ENCODE measurements around the gene ELN. TPM values are rescaled to one million over a fixed set of nuclear protein-coding genes. Genes with fewer than 3 reads are reported as not detected.

Gene ELN
- total and polyA plus RNA-seq, 9 donors, result 60.4 to 217 (median 153) TPM

DNA sequence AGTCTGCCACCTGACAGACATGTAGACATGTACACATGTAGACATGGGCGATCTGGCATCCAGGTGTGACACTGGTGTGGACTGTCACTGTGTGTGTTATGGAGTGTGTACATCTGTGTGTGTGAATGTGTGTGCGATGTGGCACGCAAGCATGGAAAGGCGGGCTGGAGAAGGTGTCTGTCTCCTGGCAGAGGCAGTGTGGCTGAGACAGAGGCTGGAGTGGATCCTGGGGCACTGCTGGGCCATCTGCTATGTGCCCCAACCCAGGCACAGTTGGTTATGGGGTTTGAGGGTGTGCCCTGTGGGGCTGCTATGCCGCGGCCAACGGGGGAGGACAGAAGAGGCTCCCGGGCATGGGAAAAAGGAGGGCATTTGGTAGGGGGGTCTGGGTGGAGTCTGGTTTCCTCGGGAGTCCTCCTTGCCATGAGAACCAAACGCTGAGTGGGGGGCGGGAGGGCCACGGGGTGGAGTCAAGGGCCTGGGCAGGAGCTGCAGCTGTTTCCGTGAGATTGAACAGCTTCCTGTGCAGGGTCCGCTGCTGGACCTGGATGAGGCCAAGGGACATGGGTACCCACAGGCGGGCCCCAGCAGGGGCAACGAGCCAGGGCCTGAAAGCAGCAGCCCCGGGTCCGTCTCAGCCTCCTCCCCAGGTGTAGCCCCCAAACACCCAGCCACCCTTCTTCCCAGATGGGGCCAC is 1.3 kb downstream of the ELN start:
- WGBS (ENCODE audit: insufficient coverage), result 21% methylated on average over 13 of the region's 18 CpGs
- peak; percentile 51 for DNase-seq
- Histone ChIP-seq H3K36me3 (ENCODE audit: control insufficient read depth, insufficient read depth, low read length) (no peaks in the 10 kb centered on the region), H3K9me3 (replicated peaks; ENCODE audit: control insufficient read depth, low read depth, low read length) (no peaks in the 10 kb centered on the region), H3K27me3 (ENCODE audit: control insufficient read depth, insufficient read depth, low read length) (peaks cover 27% of the 10 kb centered on the region), H3K4me3 (ENCODE audit: low read length) (peak overlapping the region; percentile 49), H3K27ac (ENCODE audit: low read length) (peak overlapping the region; percentile 24), H3K4me1 (ENCODE audit: control insufficient read depth, insufficient read depth, low read length) (peaks cover 80% of the 10 kb centered on the region)

DNA sequence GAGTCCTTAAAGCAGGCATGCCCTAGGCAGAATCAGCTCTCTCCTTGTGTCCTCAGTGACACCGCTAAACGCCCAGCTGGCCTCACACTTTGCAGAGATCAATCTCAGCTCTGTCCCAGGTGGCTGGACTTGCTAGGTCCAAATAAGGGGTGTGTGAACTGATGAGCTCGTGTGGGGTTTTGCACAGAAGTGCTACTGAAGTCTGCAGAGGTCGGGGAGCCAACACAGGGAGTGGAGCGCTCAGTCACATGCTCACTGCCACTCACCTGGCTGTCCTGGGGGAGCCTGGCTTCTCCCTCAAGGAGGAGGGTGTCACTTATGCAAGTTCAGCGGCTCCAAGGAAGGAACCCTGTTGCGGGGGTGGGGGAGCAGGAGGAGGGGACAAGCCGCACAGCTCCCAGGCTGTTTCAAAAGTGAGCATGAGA is 2.0 kb downstream of the ELN start:
- no peak overlapping the region for H3K27ac ChIP-seq (ENCODE audit: low read length)
- peaks cover 27% of the 10 kb centered on the region for H3K27me3 ChIP-seq (ENCODE audit: control insufficient read depth, insufficient read depth, low read length)
- H3K36me3 ChIP-seq (ENCODE audit: control insufficient read depth, insufficient read depth, low read length), result peaks cover under 1% of the 10 kb centered on the region
- H3K4me3 ChIP-seq (ENCODE audit: low read length), result peak overlapping the region; percentile 49
- 23% methylated on average over 4 of the region's 8 CpGs for WGBS (ENCODE audit: insufficient coverage)
- H3K9me3 ChIP-seq (replicated peaks; ENCODE audit: control insufficient read depth, low read depth, low read length), result no peaks in the 10 kb centered on the region
- H3K4me1 ChIP-seq (ENCODE audit: control insufficient read depth, insufficient read depth, low read length), result peaks cover 85% of the 10 kb centered on the region
- peak; percentile 49 for DNase-seq

DNA sequence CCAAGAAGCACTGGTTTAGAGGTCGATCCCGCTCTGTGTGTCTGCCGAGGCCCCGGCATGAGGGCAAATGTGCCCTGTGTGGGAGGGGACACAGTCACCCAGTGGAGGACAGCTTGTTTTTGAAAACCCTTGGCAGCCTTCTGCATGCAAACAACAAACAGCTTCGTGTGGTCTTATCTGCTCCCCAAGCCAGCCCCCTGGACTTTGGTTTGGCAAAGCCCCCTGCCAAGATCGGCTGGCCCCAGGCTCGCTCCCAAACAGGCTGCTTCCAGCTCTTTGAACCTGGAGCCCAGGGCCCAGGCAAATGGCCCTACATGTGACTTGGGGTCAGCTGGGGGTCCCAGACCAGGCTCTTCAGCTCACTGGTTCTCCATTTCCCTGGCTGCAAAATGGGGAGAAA is 2.9 kb downstream of the ELN start:
- no peak overlapping the region for H3K4me3 ChIP-seq (ENCODE audit: low read length)

DNA sequence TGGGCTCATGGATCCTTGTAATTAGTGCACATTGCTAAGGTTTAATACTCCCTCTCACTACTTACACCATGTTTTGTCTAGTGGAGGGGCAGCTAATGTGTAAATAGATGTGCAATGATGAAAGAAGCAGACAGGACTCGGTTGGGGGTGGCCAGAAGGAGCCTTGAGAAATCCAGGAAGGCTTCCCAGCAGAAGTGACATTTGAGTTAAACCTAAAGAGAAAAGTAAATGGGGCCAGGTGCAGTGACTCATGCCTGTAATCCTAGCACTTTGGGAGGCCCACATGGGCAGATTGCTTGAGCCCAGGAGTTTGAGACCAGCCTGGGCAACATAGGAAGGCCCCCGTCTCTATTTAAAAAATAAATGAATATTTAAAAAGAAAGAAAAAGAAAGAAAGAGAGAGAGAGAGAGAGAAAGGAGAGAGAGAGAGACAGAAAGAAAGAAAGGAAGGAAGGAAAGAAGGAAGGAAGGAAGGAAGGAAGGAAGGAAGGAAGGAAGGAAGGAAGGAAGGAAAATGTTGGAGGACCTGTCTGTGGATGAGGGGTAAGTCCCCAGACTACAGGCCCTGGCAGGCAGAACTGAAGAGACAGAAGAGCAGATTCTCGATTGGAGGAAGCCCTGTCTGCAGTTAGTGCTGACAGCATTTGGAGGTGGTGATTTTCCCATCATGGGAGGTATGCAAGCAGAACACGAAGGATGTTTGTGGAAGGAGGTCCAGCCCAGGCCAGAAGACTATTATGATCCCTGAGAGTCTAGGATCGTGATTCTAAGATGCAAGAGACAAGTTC is 3.6 kb downstream of the ELN start:
- Histone ChIP-seq H3K4me3 (ENCODE audit: low read length) (no peak overlapping the region), H3K9me3 (replicated peaks; ENCODE audit: control insufficient read depth, low read depth, low read length) (no peaks in the 10 kb centered on the region), H3K27me3 (ENCODE audit: control insufficient read depth, insufficient read depth, low read length) (peaks cover 15% of the 10 kb centered on the region), H3K4me1 (ENCODE audit: control insufficient read depth, insufficient read depth, low read length) (peaks cover 77% of the 10 kb centered on the region), H3K36me3 (ENCODE audit: control insufficient read depth, insufficient read depth, low read length) (peaks cover 13% of the 10 kb centered on the region), H3K27ac (ENCODE audit: low read length) (peak overlapping the region; percentile 62)
- 26% methylated on average over 3 of the region's 5 CpGs for WGBS (ENCODE audit: insufficient coverage)
- DNase-seq, result no peak

More for the DNA sequence above, 2.9 kb downstream of the ELN start:
- Histone ChIP-seq H3K9me3 (replicated peaks; ENCODE audit: control insufficient read depth, low read depth, low read length) (no peaks in the 10 kb centered on the region), H3K27me3 (ENCODE audit: control insufficient read depth, insufficient read depth, low read length) (peaks cover 20% of the 10 kb centered on the region), H3K4me1 (ENCODE audit: control insufficient read depth, insufficient read depth, low read length) (peaks cover 84% of the 10 kb centered on the region), H3K27ac (ENCODE audit: low read length) (no peak overlapping the region), H3K36me3 (ENCODE audit: control insufficient read depth, insufficient read depth, low read length) (peaks cover 6% of the 10 kb centered on the region)
- 50% methylated on average over 5 of the region's 7 CpGs for WGBS (ENCODE audit: insufficient coverage)
- DNase-seq, result no peak

DNA sequence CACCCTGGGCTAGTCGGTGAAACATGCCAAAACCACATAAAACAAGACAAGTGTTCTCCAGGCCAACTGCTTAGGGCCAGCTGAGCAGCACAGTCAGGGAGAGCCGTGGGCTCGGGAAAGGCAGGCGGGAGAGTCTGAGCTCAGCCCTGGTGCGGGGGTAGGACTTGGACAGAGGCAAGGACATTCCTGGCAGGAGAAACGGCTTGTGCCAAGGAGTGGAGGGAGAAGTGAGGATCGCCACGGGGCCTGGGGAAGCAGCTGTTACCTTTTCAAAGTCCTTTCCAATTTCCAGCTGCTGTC is 4.2 kb downstream of the ELN start:
- Histone ChIP-seq H3K4me1 (ENCODE audit: control insufficient read depth, insufficient read depth, low read length) (peaks cover 72% of the 10 kb centered on the region), H3K27ac (ENCODE audit: low read length) (peak overlapping the region; percentile 62), H3K9me3 (replicated peaks; ENCODE audit: control insufficient read depth, low read depth, low read length) (no peaks in the 10 kb centered on the region), H3K27me3 (ENCODE audit: control insufficient read depth, insufficient read depth, low read length) (peaks cover 15% of the 10 kb centered on the region), H3K36me3 (ENCODE audit: control insufficient read depth, insufficient read depth, low read length) (peaks cover 14% of the 10 kb centered on the region), H3K4me3 (ENCODE audit: low read length) (no peak overlapping the region)
- DNase-seq, result peak; percentile 88
- 10% methylated on average over 2 of the region's 8 CpGs for WGBS (ENCODE audit: insufficient coverage)

DNA sequence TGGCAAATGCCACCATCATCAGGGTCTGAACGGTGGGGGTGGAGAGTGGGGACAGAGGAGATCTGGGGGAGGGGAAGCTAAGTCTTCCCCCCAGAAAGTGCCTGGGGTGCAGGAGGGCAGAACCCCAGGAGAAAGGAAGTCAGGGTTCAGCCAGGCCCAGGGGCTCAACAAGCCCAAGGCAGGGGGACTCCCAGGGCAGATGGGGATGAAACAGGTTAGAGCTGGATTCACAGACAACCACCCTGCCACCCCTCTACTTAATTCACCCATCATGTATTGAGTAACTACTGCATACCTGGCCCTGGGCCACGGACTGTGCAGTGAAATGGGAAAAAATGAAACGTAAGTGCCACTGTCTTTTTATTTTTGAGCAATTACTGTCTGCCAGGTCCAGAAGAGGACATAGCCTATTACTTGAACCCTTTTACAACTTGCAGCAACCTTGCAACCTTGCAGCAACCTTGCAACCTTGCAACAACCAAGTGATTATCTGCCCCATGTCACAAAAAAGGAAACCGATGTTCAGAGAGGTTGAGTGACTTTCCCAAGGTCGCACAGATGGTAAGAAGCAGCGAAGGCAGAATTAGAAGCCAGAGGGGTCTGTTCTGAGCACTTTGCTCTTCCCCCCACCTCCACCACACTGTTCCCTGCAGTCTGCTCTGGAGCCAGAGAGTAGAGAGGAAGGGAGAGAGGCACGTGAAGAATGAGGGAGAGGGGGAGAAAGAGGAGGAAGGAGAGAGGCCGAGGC is 4.8 kb downstream of the ELN start:
- H3K4me3 ChIP-seq (ENCODE audit: low read length), result no peak overlapping the region
- 15% methylated on average over 3 of the region's 8 CpGs for WGBS (ENCODE audit: insufficient coverage)
- peaks cover 68% of the 10 kb centered on the region for H3K4me1 ChIP-seq (ENCODE audit: control insufficient read depth, insufficient read depth, low read length)

DNA sequence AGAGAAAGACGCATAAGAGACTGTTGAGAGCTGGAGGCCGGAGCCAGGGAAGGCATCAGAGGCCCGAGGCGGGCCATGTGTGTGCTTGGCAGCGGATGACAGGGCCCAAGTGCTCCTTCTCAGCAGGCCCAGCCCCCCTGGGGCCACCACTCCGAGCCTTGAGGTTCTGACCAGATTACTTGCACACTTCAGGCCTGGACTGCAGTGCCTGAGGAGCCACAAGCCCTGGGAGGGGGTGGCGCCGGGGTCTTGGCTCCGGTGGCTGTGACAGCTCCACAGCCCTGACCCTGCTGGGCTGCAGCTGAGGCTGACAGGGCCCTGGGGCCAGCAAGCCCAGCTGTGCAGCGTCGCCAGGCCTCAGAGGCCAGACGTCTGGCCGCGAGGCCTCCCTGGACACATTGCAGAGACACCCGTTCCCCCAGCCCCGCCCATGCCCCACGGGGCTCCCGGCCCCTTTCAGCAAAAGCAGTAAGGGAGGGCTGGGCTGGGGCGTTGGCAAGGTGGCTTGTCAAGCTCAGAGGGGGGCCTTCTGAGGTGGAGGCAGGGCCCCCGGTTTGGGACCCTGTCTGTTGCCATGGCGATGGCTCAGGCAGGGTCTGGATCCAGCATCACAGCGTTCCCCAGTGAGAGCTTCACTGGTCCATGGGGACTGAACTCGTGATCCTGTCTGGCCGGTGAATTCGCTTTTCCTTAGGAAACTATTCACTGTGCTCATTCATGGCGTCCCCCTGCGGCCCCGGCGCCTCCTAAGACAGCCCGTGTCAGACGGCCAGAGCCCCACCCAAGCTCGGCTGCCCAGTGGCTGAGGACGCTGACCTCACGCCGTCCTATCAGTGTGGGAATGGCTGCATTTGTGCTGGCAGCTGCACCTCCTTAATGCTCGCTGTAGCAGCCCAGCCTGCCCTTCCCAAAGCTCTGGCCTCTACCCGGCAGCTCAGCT is 5.7 kb downstream of the ELN start:
- Histone ChIP-seq H3K9me3 (replicated peaks; ENCODE audit: control insufficient read depth, low read depth, low read length) (no peaks in the 10 kb centered on the region), H3K27me3 (ENCODE audit: control insufficient read depth, insufficient read depth, low read length) (peaks cover 8% of the 10 kb centered on the region), H3K27ac (ENCODE audit: low read length) (peak overlapping the region; percentile 86), H3K4me3 (ENCODE audit: low read length) (no peak overlapping the region), H3K36me3 (ENCODE audit: control insufficient read depth, insufficient read depth, low read length) (peaks cover 14% of the 10 kb centered on the region), H3K4me1 (ENCODE audit: control insufficient read depth, insufficient read depth, low read length) (peaks cover 70% of the 10 kb centered on the region)
- peak; percentile 89 for DNase-seq
- 16% methylated on average over 33 of the region's 37 CpGs for WGBS (ENCODE audit: insufficient coverage)

More for the DNA sequence above, 4.8 kb downstream of the ELN start:
- Histone ChIP-seq H3K36me3 (ENCODE audit: control insufficient read depth, insufficient read depth, low read length) (peaks cover 14% of the 10 kb centered on the region), H3K9me3 (replicated peaks; ENCODE audit: control insufficient read depth, low read depth, low read length) (no peaks in the 10 kb centered on the region), H3K27ac (ENCODE audit: low read length) (peak overlapping the region; percentile 57), H3K27me3 (ENCODE audit: control insufficient read depth, insufficient read depth, low read length) (peaks cover 15% of the 10 kb centered on the region)
- no peak for DNase-seq

DNA sequence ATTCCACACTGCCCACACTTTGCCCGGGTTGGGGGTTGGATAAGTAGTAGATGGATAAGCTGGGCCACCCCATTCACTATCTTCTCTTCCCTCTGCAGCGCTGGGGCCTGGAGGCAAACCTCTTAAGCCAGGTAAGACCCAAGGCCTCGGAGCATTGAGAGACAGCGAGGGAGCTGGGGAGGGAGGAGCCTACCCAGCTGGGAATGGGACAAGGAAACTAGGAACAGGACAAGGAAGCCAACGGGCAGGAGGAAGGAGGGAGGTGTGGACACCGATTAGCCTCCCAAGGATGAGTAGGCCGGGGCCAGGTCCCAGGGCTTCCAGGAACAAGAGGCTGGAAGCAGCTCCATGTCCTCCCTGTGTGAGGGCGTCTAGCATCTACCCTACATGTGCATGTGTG is 9.6 kb downstream of the ELN start:
- 45% methylated on average over 6 of the region's 8 CpGs for WGBS (ENCODE audit: insufficient coverage)
- Histone ChIP-seq H3K4me3 (ENCODE audit: low read length) (no peak overlapping the region), H3K9me3 (replicated peaks; ENCODE audit: control insufficient read depth, low read depth, low read length) (no peaks in the 10 kb centered on the region), H3K27me3 (ENCODE audit: control insufficient read depth, insufficient read depth, low read length) (peaks cover 2% of the 10 kb centered on the region), H3K4me1 (ENCODE audit: control insufficient read depth, insufficient read depth, low read length) (peaks cover 58% of the 10 kb centered on the region), H3K36me3 (ENCODE audit: control insufficient read depth, insufficient read depth, low read length) (peaks cover 17% of the 10 kb centered on the region), H3K27ac (ENCODE audit: low read length) (no peak overlapping the region)
- DNase-seq, result no peak

DNA sequence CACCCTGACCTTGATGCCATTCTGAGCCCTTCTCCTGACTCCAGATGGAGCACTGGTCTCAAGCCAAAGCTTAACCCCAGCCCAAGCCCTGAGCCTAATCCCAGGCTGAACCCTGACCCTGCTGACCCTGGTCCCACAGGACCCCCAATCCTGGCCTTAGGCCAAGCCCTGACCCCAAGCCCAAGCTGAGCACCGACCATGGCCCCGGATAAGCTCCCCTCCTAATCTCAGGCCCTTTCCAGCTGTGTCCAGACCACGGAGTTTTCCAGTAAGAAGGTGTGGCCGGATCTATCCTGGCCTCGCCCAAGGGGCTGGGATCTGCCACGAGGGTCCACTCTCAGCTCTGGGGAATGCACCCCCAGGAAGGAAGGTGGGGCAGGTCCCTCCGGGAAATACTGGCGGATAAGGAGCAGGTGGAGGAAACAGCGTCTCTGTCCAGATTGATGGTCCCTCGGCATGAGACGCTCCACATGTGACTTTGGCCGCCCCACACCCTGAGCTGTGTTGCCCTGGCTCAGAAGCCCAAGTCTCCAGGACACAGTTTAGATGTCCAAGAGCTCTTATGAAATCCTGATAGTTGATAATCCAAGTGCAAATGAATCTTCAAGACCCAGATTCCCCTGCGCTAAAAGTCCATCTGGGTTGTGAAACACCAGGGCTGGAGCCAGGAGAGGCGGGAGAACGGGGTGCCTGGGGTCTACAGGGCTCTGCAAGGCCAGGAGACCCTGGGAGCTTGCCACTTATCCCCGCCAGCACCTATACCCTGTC is 10.4 kb downstream of the ELN start:
- Histone ChIP-seq H3K9me3 (replicated peaks; ENCODE audit: control insufficient read depth, low read depth, low read length) (no peaks in the 10 kb centered on the region), H3K4me3 (ENCODE audit: low read length) (no peak overlapping the region), H3K27me3 (ENCODE audit: control insufficient read depth, insufficient read depth, low read length) (peaks cover 2% of the 10 kb centered on the region), H3K4me1 (ENCODE audit: control insufficient read depth, insufficient read depth, low read length) (peaks cover 58% of the 10 kb centered on the region), H3K27ac (ENCODE audit: low read length) (no peak overlapping the region), H3K36me3 (ENCODE audit: control insufficient read depth, insufficient read depth, low read length) (peaks cover 17% of the 10 kb centered on the region)
- 57% methylated on average over 15 of the region's 16 CpGs for WGBS (ENCODE audit: insufficient coverage)
- peak; percentile 55 for DNase-seq

All from muscle of leg (tissue), 11 donors.